Stimulated activated CD8-positive, alpha-beta memory T cell treated with anti-CD3 and anti-CD28 coated beads, Interleukin-12 subunit alpha, Interleukin-12 subunit beta, amount 100 ng/mL, for 1 hour (primary cell): ENCODE data around the gene CPT1B.
"Not testable (repeated sequence)": the region's sequence is repeated elsewhere in the genome, so short reads cannot be mapped to it uniquely, and the experiment has no call there.

Experiments
- DNase-seq: peaks from one replicate; pipeline ENCODE4 v3.0.0-alpha.2; 2020; ENCODE audit warnings: low read depth

Gene CPT1B

DNA sequence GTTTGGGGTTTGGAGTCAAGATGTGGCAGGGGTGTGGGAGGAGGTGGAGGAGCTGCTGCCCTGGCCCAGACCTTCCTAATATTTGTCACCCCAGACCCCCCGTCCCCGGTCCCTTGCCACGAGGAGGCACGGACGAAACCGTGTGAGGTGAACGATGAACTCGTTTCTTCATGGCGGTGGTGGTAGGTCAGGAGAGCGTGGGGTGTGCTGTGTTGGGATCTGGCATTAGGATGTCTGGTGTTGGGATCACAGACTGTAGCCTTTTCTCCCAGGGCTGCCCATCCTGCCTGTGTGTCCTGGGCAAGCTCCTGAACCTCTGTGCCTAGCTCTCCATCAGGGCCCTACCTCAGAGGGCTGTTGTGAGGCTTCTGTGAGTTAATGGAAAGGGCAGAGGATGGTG is 30.8 kb upstream of the CPT1B start:
- no peak for DNase-seq

- not testable (repeated sequence) for DNase-seq
These were observed 30.0 kb upstream of the CPT1B start for GRCh38 chr22:50608058-50608840.

GRCh38 chr22:50607659-50608020 is 29.4 kb upstream of the CPT1B start:
- no peak for DNase-seq

- DNase-seq = no peak
These were observed 28.9 kb upstream of the CPT1B start for GRCh38 chr22:50606946-50607658.

DNA sequence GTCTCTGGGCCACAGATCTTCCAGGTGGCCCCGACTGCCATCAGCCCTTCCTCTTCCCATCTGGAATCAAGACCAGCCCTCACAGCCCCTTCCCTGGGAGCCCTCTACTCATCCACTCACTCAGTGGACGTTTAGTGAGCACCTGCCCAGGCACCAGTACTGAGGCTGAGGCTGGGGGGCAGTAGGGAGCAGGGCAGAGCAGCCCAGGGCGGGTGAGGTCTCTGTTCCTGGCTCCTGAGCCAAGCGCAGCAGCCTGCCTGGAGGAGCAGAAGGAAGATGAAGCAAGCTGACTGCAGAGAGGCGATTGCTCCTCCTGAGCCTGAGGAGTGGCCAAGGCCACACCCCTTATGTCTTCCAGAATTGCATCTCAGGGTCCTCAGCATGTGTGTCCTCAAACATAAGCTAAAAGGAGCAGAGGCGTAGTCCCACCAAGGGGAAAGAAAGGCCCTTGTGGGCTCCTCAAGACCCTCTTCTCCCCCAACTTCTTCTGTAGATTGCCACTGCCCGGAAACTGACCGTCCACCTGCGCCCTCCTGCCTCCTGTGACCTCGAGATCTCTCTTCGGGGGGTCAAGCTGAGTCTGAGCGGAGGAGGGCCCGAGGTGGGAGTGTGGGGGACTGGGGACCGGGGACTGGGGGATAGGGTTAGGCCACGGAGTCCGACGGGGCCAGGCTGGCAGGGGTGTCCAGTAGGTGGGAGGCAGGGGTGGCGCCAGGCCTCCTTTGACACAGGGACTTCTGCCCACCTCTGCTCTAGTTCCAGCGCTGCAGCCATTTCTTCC is 28.1 kb upstream of the CPT1B start:
- no peak for DNase-seq

DNA sequence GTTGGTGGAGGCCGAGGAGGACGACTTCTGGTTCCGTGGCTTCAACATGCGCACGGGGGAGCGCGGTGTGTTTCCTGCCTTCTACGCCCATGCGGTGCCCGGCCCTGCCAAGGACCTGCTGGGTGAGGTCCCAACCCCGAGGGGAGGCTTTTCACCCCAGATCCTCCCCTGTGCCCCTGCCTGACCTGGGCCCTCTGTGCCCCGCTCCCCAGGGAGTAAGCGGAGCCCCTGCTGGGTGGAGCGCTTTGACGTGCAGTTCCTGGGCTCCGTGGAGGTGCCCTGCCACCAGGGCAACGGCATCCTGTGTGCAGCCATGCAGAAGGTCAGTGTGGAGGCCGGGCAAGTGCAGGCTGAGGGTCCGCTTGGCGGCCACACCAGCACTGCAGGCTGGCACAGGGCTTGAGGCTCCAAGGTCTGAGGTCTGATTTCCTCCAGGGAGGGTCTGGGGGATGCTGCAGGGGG is 27.4 kb upstream of the CPT1B start:
- no peak for DNase-seq

- no peak for DNase-seq
These were observed 26.9 kb upstream of the CPT1B start for GRCh38 chr22:50605002-50605612.

- DNase-seq = no peak
These were observed 26.2 kb upstream of the CPT1B start for GRCh38 chr22:50604256-50605001.

GRCh38 chr22:50603511-50604255 is 25.5 kb upstream of the CPT1B start:
- DNase-seq = no peak

DNA sequence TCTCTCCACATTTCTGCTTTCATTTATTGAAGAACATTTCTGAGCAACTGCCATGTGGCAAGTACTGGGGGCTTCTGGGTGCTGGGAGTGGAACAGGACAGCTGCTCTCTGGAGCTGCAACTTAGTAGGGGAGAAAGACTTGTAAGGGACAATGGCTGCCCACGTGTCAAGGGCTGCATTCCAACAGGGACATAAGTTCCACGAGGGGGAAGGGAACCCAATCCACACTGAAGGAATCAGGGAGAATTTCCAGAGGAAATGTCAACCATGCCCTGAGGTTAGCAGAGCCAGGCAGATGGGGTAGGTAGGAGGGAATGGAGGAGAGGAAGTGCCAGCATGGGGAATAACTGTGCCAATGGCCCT is 24.1 kb upstream of the CPT1B start:
- no peak for DNase-seq

- no peak for DNase-seq
These were observed 23.6 kb upstream of the CPT1B start for GRCh38 chr22:50601669-50602337.

- no peak for DNase-seq
These were observed 22.9 kb upstream of the CPT1B start for GRCh38 chr22:50600967-50601668.

- DNase-seq = no peak
These were observed 22.3 kb upstream of the CPT1B start, which contains the start of gene MAPK8IP2 for GRCh38 chr22:50600538-50600937. Gene MAPK8IP2, plus strand, starts transcription at chr22:50600793. Its CDS starts 26 bp downstream, at chr22:50600819.

- DNase-seq = peak; percentile 34
These were observed 21.7 kb upstream of the CPT1B start for GRCh38 chr22:50599816-50600455.

GRCh38 chr22:50597097-50597496 is 18.9 kb upstream of the CPT1B start:
- no peak for DNase-seq

GRCh38 chr22:50595189-50595588 is 17.0 kb upstream of the CPT1B start:
- no peak for DNase-seq

DNA sequence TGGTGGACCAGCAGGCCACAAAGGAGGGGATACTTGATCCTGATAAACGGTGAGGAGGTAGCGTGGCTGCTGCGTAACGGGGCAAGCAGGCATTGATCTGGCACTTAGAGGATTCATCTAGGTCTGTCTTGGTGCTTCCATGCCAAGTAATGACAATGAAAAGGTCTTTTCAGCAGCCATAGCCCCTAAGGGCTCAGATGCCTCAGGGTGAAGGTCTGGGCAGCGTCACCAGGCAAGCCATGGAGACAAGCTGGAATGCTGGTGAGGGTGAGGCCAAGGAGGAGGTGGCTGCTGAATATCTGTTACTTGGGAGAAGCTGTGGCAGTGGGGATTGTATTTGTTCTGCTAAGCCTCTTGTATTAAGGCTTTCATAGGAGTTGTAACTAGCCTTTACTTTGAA is 9.2 kb upstream of the CPT1B start:
- no peak for DNase-seq

DNA sequence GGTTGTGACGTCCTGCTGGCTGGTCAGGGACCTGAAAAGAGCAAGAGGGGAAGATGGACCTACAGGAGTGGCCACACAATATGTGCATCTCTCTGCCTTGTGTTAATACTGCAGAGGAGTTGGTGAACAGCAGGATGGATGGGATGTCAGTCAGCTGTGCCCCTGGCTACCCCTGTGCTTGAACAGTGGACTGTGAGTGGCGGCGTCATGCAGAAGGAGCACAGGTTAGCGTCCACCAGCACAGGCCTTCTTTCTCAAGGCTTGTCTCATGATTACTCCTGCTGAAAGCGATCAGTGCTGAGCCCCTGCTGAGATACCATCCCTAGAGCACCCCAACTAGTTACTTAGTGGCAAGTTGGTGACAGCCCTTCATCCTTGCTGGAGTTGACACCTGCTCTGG is 8.2 kb upstream of the CPT1B start:
- DNase-seq = no peak

DNA sequence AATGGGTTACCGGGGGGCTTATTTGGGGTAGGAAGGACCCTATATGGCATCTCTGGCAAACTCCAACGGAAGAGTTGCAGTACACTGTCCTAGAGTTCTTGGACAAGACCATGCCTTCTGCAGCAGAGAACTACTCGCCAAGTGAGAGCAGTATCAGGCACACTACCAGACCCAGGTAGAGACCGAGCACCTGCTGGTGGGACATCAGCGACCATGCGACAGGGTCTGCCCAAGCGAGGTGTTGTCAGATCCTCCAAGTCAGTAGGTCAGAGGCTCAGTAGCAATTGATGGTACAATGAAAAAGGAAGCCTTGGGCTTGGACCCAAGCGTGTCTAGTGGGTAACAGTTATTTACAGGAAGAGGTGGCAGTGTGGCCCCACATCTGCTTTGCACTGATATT is 7.6 kb upstream of the CPT1B start:
- DNase-seq = no peak
